GM19043 (cell line): ENCODE results near the gene TRMT44.
A peak's percentile ranks its signal among the peaks of the same experiment; 100 is the strongest.

Source experiments
- ATAC-seq: cut with Tn5 transposase; IDR thresholded peaks from one replicate; pipeline ENCODE4 v1.9.1; 2021; ENCODE audit warnings: low read depth; ENCODE audit not compliant: unreplicated experiment

TRMT44 gene

GRCh38 chr4:8428288-8429097, 12.1 kb upstream of the TRMT44 start:
- ATAC-seq = peak; percentile 84

GRCh38 chr4:8431553-8431952, 9.0 kb upstream of the TRMT44 start:
- no peak for ATAC-seq

- no peak for ATAC-seq
Measured at GRCh38 chr4:8433136-8433535, 7.4 kb upstream of the TRMT44 start.

- no peak for ATAC-seq
Measured at GRCh38 chr4:8434251-8435073, 6.1 kb upstream of the TRMT44 start.

GRCh38 chr4:8435656-8436121, 4.9 kb upstream of the TRMT44 start:
- ATAC-seq = peak; percentile 51

- no peak for ATAC-seq
Measured at GRCh38 chr4:8437281-8437680, 3.3 kb upstream of the TRMT44 start.

- no peak for ATAC-seq
Measured at GRCh38 chr4:8438743-8439142, 1.8 kb upstream of the TRMT44 start.

- ATAC-seq = no peak
Measured at GRCh38 chr4:8439168-8439567, 1.4 kb upstream of the TRMT44 start.

GRCh38 chr4:8439914-8440491, 574 bp upstream of the TRMT44 start:
- peak; percentile 26 for ATAC-seq

- no peak for ATAC-seq
Measured at GRCh38 chr4:8441499-8442091, 1.0 kb downstream of the TRMT44 start.

- ATAC-seq = no peak
Measured at GRCh38 chr4:8442596-8443358, 2.2 kb downstream of the TRMT44 start.

- ATAC-seq = no peak
Measured at GRCh38 chr4:8443801-8444200, 3.2 kb downstream of the TRMT44 start.

- no peak for ATAC-seq
Measured at GRCh38 chr4:8446122-8446521, 5.5 kb downstream of the TRMT44 start.

GRCh38 chr4:8451440-8452182, 11.0 kb downstream of the TRMT44 start:
- no peak for ATAC-seq

- no peak for ATAC-seq
Measured at GRCh38 chr4:8453957-8454356, 13.4 kb downstream of the TRMT44 start.

GRCh38 chr4:8457646-8458252, 17.2 kb downstream of the TRMT44 start:
- no peak for ATAC-seq

GRCh38 chr4:8459867-8460445, 19.4 kb downstream of the TRMT44 start:
- ATAC-seq = no peak

GRCh38 chr4:8461086-8461485, 20.5 kb downstream of the TRMT44 start:
- ATAC-seq = no peak

GRCh38 chr4:8461616-8462015, 21.0 kb downstream of the TRMT44 start:
- no peak for ATAC-seq
